ENCODE data around the gene RCN1.

Gene RCN1

DNA sequence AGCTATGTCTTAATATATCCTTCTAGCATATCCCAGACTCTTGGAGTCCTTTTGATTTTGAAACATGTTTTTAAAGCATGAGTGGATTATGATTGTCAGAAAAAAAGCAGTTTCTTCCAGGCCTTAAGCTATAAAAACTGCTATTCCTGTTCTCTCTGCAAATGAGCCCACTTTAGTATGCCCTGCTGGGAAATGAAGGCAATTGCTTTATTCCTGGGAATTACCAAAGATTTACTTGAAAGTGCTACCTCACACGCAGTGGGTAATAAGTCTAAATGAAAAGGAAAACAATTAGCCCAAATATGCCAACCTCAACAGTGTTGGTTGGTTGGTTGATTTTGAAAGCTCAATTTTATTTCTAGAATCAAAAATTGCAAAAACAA is 17.2 kb upstream of the RCN1 start:
- H3K79me2 ChIP-seq, result no peaks in the 10 kb centered on the region
- no peaks in the 10 kb centered on the region for H3K27me3 ChIP-seq (ENCODE audit: control insufficient read depth, insufficient read depth, low read length)
- H3K9ac ChIP-seq, result no peak overlapping the region
- no peak overlapping the region for H3K27ac ChIP-seq
- TF ChIP-seq, protein P1, sequence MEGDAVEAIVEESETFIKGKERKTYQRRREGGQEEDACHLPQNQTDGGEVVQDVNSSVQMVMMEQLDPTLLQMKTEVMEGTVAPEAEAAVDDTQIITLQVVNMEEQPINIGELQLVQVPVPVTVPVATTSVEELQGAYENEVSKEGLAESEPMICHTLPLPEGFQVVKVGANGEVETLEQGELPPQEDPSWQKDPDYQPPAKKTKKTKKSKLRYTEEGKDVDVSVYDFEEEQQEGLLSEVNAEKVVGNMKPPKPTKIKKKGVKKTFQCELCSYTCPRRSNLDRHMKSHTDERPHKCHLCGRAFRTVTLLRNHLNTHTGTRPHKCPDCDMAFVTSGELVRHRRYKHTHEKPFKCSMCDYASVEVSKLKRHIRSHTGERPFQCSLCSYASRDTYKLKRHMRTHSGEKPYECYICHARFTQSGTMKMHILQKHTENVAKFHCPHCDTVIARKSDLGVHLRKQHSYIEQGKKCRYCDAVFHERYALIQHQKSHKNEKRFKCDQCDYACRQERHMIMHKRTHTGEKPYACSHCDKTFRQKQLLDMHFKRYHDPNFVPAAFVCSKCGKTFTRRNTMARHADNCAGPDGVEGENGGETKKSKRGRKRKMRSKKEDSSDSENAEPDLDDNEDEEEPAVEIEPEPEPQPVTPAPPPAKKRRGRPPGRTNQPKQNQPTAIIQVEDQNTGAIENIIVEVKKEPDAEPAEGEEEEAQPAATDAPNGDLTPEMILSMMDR (IDR thresholded peaks at IDR 0.05), result no peak
- no peak overlapping the region for H2AFZ ChIP-seq
- no peaks in the 10 kb centered on the region for H3K9me3 ChIP-seq (ENCODE audit: control insufficient read depth, low read length)
- no peaks in the 10 kb centered on the region for H3K4me1 ChIP-seq
- H3K4me2 ChIP-seq (ENCODE audit: low read length), result no peak overlapping the region
- no peaks in the 10 kb centered on the region for H3K36me3 ChIP-seq (ENCODE audit: control insufficient read depth, insufficient read depth, low read length)
- no peak overlapping the region for H3K4me3 ChIP-seq (ENCODE audit: low read depth, low read length)

DNA sequence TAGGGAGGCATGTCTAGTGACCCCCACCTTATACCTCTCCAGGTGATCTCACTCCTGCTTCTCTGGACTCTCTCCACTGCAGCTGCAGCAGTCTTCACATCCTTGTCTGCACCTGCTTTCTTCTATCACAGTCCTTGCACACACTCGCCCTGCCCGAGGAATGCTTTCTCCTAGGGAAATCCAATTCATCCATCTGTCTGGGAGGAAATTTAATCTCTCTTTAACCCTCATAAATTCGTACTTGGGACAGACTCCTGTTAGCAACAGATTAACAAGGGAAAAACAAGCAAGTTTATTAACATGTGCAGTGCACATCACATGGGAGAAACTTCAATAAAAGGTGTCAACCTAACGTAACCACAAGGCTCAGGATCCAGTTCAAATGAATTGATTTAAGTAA is 11.3 kb upstream of the RCN1 start:
- no peaks in the 10 kb centered on the region for H3K79me2 ChIP-seq
- no peaks in the 10 kb centered on the region for H3K27me3 ChIP-seq (ENCODE audit: control insufficient read depth, insufficient read depth, low read length)
- H3K9me3 ChIP-seq (ENCODE audit: control insufficient read depth, low read length), result no peaks in the 10 kb centered on the region
- H3K9ac ChIP-seq, result no peak overlapping the region
- H2AFZ ChIP-seq, result no peak overlapping the region
- H3K4me1 ChIP-seq, result no peaks in the 10 kb centered on the region
- no peak overlapping the region for H3K27ac ChIP-seq
- no peaks in the 10 kb centered on the region for H3K36me3 ChIP-seq (ENCODE audit: control insufficient read depth, insufficient read depth, low read length)
- no peak overlapping the region for H3K4me2 ChIP-seq (ENCODE audit: low read length)
- TF ChIP-seq, protein P1 (IDR thresholded peaks at IDR 0.05), result no peak
- no peak overlapping the region for H3K4me3 ChIP-seq (ENCODE audit: low read depth, low read length)

DNA sequence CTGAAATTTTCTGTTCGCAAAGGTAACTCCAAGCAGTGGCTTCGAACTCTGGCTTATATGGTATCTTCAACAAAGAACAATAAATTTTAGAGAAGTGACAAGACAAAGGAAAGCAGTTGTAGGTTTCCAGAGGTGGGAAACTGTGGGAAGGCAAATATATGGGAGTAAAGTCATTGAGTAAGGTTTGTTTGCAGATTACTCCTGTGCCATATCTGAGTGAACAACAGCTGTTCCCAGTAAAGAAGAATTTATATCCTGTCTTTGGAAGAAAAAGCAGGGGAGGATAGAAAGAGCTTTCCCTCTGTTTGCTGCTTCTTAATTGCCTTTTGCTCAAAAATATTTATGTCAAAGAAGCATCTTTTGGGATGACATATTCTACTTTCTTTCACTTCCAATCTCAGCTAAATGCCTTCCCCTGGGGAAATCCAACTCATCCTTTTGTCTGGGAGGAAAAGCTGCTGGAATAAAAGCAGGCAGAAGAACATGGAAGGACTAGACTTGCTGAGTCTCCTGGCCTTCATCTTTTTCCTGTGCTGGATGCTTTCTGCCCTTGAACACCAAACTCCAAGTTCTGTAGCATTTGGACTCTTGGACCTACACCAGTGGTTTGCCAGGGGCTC is 10.4 kb upstream of the RCN1 start:
- TF ChIP-seq, protein P1 (IDR thresholded peaks at IDR 0.05), result no peak

DNA sequence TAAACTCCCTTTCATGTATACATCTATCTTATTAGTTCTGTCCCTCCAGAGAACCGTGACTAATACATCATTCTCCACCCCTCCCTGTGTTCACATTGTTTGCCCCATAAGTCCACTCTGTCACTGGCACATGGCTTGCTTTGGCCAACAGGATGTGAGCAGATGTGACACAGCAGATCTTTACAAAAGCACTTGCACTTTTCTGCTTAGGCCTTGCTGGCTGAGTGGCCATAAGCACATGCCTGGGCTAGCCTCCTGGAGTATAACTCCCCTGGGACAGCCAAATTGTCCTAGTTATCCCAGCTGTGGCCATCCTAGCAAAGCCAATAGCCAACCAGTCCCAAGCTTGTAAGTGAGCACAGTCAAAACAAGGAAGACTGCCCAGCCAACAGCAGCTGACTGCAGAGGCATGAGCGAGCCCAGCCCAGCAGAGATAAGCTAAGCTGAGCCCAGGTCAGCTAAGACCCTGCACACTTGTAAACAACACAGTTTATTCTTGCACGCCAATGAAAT is 9.7 kb upstream of the RCN1 start:
- Histone ChIP-seq H3K36me3 (ENCODE audit: control insufficient read depth, insufficient read depth, low read length) (no peaks in the 10 kb centered on the region), H3K79me2 (no peaks in the 10 kb centered on the region), H3K27ac (no peak overlapping the region), H3K4me1 (no peaks in the 10 kb centered on the region), H3K9ac (no peak overlapping the region), H3K27me3 (ENCODE audit: control insufficient read depth, insufficient read depth, low read length) (no peaks in the 10 kb centered on the region), H2AFZ (no peak overlapping the region), H3K4me2 (ENCODE audit: low read length) (no peak overlapping the region), H3K4me3 (ENCODE audit: low read depth, low read length) (no peak overlapping the region), H3K9me3 (ENCODE audit: control insufficient read depth, low read length) (no peaks in the 10 kb centered on the region)
- TF ChIP-seq, protein P1 (IDR thresholded peaks at IDR 0.05), result no peak

More for the DNA sequence above, 10.4 kb upstream of the RCN1 start:
- H3K36me3 ChIP-seq (ENCODE audit: control insufficient read depth, insufficient read depth, low read length), result no peaks in the 10 kb centered on the region
- no peak overlapping the region for H3K4me2 ChIP-seq (ENCODE audit: low read length)
- no peak overlapping the region for H3K9ac ChIP-seq
- no peaks in the 10 kb centered on the region for H3K27me3 ChIP-seq (ENCODE audit: control insufficient read depth, insufficient read depth, low read length)
- no peak overlapping the region for H3K27ac ChIP-seq
- H2AFZ ChIP-seq, result no peak overlapping the region
- no peaks in the 10 kb centered on the region for H3K9me3 ChIP-seq (ENCODE audit: control insufficient read depth, low read length)
- H3K79me2 ChIP-seq, result no peaks in the 10 kb centered on the region
- no peaks in the 10 kb centered on the region for H3K4me1 ChIP-seq
- no peak overlapping the region for H3K4me3 ChIP-seq (ENCODE audit: low read depth, low read length)

DNA sequence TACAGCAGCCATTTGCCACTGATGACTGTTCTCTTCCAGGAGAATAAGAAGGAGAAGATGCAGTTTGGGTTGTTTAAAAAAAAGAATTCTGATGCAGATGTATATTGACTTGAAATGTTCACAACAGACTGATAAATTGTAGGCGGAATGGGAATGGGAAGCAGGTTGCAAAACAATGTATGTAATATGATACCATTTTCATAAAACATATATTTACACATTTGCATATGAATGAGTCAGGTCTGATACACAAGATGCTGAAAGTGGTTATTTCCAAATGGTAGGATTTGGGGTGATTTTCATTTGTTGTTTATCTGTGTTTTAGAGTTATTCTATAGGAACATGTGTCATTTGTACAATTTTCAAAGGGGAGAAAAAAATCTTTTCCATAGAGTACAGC is 9.0 kb upstream of the RCN1 start:
- Histone ChIP-seq H3K79me2 (no peaks in the 10 kb centered on the region), H3K9ac (no peak overlapping the region), H3K9me3 (ENCODE audit: control insufficient read depth, low read length) (no peaks in the 10 kb centered on the region), H3K4me1 (no peaks in the 10 kb centered on the region), H3K27me3 (ENCODE audit: control insufficient read depth, insufficient read depth, low read length) (no peaks in the 10 kb centered on the region), H3K36me3 (ENCODE audit: control insufficient read depth, insufficient read depth, low read length) (no peaks in the 10 kb centered on the region), H2AFZ (no peak overlapping the region), H3K27ac (no peak overlapping the region), H3K4me3 (ENCODE audit: low read depth, low read length) (no peak overlapping the region), H3K4me2 (ENCODE audit: low read length) (no peak overlapping the region)
- TF ChIP-seq, protein P1 (IDR thresholded peaks at IDR 0.05), result no peak
